ENCODE data around the gene ACSS1.

Gene ACSS1

GRCh38 chr20:25078662-25079061 is 20.7 kb upstream of the ACSS1 start:
- TF ChIP-seq POLR2AphosphoS5 (IDR thresholded peaks at IDR 0.05; ENCODE audit: low read depth, low read length) (no peak), SIN3A (IDR thresholded peaks at IDR 0.05; ENCODE audit: borderline replicate concordance, insufficient read depth, low read length) (no peak), FOXP2 (optimal IDR thresholded peaks at IDR 0.05; ENCODE audit: borderline replicate concordance, extremely low read depth, extremely low read length, insufficient read depth) (no peak), TAF1 (IDR thresholded peaks at IDR 0.05; ENCODE audit: borderline replicate concordance, insufficient read depth, low read length) (no peak), REST (IDR thresholded peaks at IDR 0.05; ENCODE audit: insufficient read depth in 1 of 2, low read depth in 2 of 2, low read length in 2 of 2) (no peak)

- TF ChIP-seq SIN3A (IDR thresholded peaks at IDR 0.05; ENCODE audit: borderline replicate concordance, insufficient read depth, low read length): no peak
- no peak for TF ChIP-seq TAF1 (IDR thresholded peaks at IDR 0.05; ENCODE audit: borderline replicate concordance, insufficient read depth, low read length)
- no peak for TF ChIP-seq FOXP2 (optimal IDR thresholded peaks at IDR 0.05; ENCODE audit: borderline replicate concordance, extremely low read depth, extremely low read length, insufficient read depth)
- no peak for TF ChIP-seq POLR2AphosphoS5 (IDR thresholded peaks at IDR 0.05; ENCODE audit: low read depth, low read length)
- TF ChIP-seq REST (IDR thresholded peaks at IDR 0.05; ENCODE audit: insufficient read depth in 1 of 2, low read depth in 2 of 2, low read length in 2 of 2): no peak
These were observed 19.8 kb upstream of the ACSS1 start for GRCh38 chr20:25077610-25078169.

GRCh38 chr20:25076731-25077609 is 19.0 kb upstream of the ACSS1 start:
- TF ChIP-seq SIN3A (IDR thresholded peaks at IDR 0.05; ENCODE audit: borderline replicate concordance, insufficient read depth, low read length) (no peak), REST (IDR thresholded peaks at IDR 0.05; ENCODE audit: insufficient read depth in 1 of 2, low read depth in 2 of 2, low read length in 2 of 2) (no peak), TAF1 (IDR thresholded peaks at IDR 0.05; ENCODE audit: borderline replicate concordance, insufficient read depth, low read length) (no peak), POLR2AphosphoS5 (IDR thresholded peaks at IDR 0.05; ENCODE audit: low read depth, low read length) (no peak), FOXP2 (optimal IDR thresholded peaks at IDR 0.05; ENCODE audit: borderline replicate concordance, extremely low read depth, extremely low read length, insufficient read depth) (no peak)

- TF ChIP-seq FOXP2 (optimal IDR thresholded peaks at IDR 0.05; ENCODE audit: borderline replicate concordance, extremely low read depth, extremely low read length, insufficient read depth) (no peak), REST (IDR thresholded peaks at IDR 0.05; ENCODE audit: insufficient read depth in 1 of 2, low read depth in 2 of 2, low read length in 2 of 2) (no peak)
These were observed 18.3 kb upstream of the ACSS1 start for GRCh38 chr20:25076201-25076600.

Data from PFSK-1 (cell line).